GM11168 (cell line): ENCODE data around the gene NTNG2.

Experiments used
- in situ Hi-C: fragments of 300-500 bp; cut with MboI; formaldehyde crosslinking; loops from one replicate; pipeline ENCODE4 v1.12.0; 2022; ENCODE audit warnings: low sequenced_read_pairs; ENCODE audit not compliant: unreplicated experiment

The NTNG2 gene

GRCh38 chr9:132167192-132167591 lies 5.3 kb downstream of the NTNG2 start:
- in situ Hi-C loops, result no loop called here

GRCh38 chr9:132168347-132168746 lies 6.5 kb downstream of the NTNG2 start:
- in situ Hi-C loops, result no loop called here

- in situ Hi-C loops, result no loop called here
Observed at GRCh38 chr9:132168851-132169250, 7.0 kb downstream of the NTNG2 start.

GRCh38 chr9:132169672-132170392 lies 8.0 kb downstream of the NTNG2 start:
- in situ Hi-C loops, result no loop called here

GRCh38 chr9:132171702-132172101 lies 9.8 kb downstream of the NTNG2 start:
- in situ Hi-C loops, result no loop called here

- in situ Hi-C loops, result no loop called here
Observed at GRCh38 chr9:132172185-132172584, 10.3 kb downstream of the NTNG2 start.

GRCh38 chr9:132175431-132175830 lies 13.6 kb downstream of the NTNG2 start:
- in situ Hi-C loops, result no loop called here

GRCh38 chr9:132176338-132176737 lies 14.5 kb downstream of the NTNG2 start:
- in situ Hi-C loops, result no loop called here

GRCh38 chr9:132181796-132182313 lies 20.0 kb downstream of the NTNG2 start:
- in situ Hi-C loops, result no loop called here

- in situ Hi-C loops, result no loop called here
Observed at GRCh38 chr9:132182314-132183091, 20.6 kb downstream of the NTNG2 start.

- in situ Hi-C loops, result no loop called here
Observed at GRCh38 chr9:132183134-132183533, 21.3 kb downstream of the NTNG2 start.

- in situ Hi-C loops, result no loop called here
Observed at GRCh38 chr9:132183715-132184114, 21.9 kb downstream of the NTNG2 start.

GRCh38 chr9:132184124-132184523 lies 22.3 kb downstream of the NTNG2 start:
- in situ Hi-C loops, result no loop called here

GRCh38 chr9:132185073-132186009 lies 23.5 kb downstream of the NTNG2 start:
- in situ Hi-C loops, result no loop called here

GRCh38 chr9:132187121-132187620 lies 25.3 kb downstream of the NTNG2 start:
- in situ Hi-C loops, result no loop called here

- in situ Hi-C loops, result no loop called here
Observed at GRCh38 chr9:132190966-132191365, 29.1 kb downstream of the NTNG2 start.

- in situ Hi-C loops, result no loop called here
Observed at GRCh38 chr9:132192728-132193127, 30.9 kb downstream of the NTNG2 start.

GRCh38 chr9:132193227-132194124 lies 31.6 kb downstream of the NTNG2 start:
- in situ Hi-C loops, result no loop called here

- in situ Hi-C loops, result no loop called here
Observed at GRCh38 chr9:132194508-132194907, 32.6 kb downstream of the NTNG2 start.
